RWPE2 (cell line): ENCODE results near the gene ZCCHC7.

Experiments used
- ATAC-seq: fragments of 200-7000 bp; cut with Tn5 transposase; 3 replicates; pipeline ENCODE4 v1.9.1; 2021; ENCODE audit warnings: low read depth
- DNase-seq: peaks from one replicate; pipeline ENCODE4 v3.0.0-alpha.2; 2020; ENCODE audit warnings: low spot score
- H3K27ac ChIP-seq: fragments of 450-650 bp; 2 replicates; pipeline ENCODE4 v1.5.1; 2017; ENCODE audit warnings: mild to moderate bottlenecking; ENCODE audit not compliant: poor library complexity, severe bottlenecking
- H3K27me3 ChIP-seq: fragments of 250-450 bp; sonication (Bioruptor Pico); 2 replicates; pipeline ENCODE4 v1.5.1; 2021; ENCODE audit warnings: mild to moderate bottlenecking, moderate library complexity; ENCODE audit not compliant: insufficient read depth, poor library complexity, severe bottlenecking
- H3K36me3 ChIP-seq: fragments of 250-450 bp; sonication (Bioruptor Pico); 2 replicates; pipeline ENCODE4 v1.5.1; 2020; ENCODE audit warnings: low read depth, mild to moderate bottlenecking, moderate library complexity
- H3K4me1 ChIP-seq: fragments of 250-450 bp; sonication (Bioruptor Pico); 2 replicates; pipeline ENCODE4 v1.5.1; 2021; ENCODE audit warnings: mild to moderate bottlenecking, moderate library complexity; ENCODE audit not compliant: insufficient read depth, poor library complexity, severe bottlenecking
- H3K4me3 ChIP-seq: fragments of 250-450 bp; sonication (Bioruptor Pico); 2 replicates; pipeline ENCODE4 v1.5.1; 2021; ENCODE audit warnings: mild to moderate bottlenecking, moderate library complexity; ENCODE audit not compliant: severe bottlenecking
- H3K9me3 ChIP-seq: fragments of 250-450 bp; sonication (Bioruptor Pico); 2 replicates; pipeline ENCODE4 v1.5.1; 2021; ENCODE audit warnings: mild to moderate bottlenecking, moderate library complexity; ENCODE audit not compliant: severe bottlenecking
- TF ChIP-seq, protein P1 (sequence below): fragments of 450-650 bp; IDR thresholded peaks from one replicate; pipeline ENCODE4 v1.5.1; 2017; ENCODE audit warnings: mild to moderate bottlenecking, moderate library complexity; ENCODE audit not compliant: poor library complexity, severe bottlenecking

The ZCCHC7 gene

DNA sequence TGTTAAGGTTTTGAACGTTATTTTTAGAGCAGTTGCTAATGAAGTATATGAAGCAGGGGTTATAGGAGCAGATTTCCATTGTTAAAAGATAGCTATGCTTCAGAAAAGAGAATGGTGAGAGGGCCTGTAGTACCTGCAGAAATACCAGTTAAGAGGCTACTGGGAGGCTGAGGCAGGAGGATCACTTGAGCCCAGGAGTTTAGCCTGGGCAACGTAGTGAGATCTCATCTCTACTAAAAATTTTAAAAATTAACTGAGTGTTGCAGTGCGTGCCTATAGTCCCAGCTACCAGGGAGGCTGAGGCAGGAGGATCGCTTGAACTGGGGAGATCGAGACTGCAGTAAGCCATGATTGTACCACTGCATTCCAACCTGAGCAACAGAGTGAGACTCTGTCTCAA, 148.8 kb downstream of the ZCCHC7 start:
- TF ChIP-seq, protein P1, sequence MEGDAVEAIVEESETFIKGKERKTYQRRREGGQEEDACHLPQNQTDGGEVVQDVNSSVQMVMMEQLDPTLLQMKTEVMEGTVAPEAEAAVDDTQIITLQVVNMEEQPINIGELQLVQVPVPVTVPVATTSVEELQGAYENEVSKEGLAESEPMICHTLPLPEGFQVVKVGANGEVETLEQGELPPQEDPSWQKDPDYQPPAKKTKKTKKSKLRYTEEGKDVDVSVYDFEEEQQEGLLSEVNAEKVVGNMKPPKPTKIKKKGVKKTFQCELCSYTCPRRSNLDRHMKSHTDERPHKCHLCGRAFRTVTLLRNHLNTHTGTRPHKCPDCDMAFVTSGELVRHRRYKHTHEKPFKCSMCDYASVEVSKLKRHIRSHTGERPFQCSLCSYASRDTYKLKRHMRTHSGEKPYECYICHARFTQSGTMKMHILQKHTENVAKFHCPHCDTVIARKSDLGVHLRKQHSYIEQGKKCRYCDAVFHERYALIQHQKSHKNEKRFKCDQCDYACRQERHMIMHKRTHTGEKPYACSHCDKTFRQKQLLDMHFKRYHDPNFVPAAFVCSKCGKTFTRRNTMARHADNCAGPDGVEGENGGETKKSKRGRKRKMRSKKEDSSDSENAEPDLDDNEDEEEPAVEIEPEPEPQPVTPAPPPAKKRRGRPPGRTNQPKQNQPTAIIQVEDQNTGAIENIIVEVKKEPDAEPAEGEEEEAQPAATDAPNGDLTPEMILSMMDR: no peak
- H3K36me3 ChIP-seq: no peaks in the 10 kb centered on the region; the same call in 1 of the 2 replicates
- ATAC-seq: no peak
- no peaks in the 10 kb centered on the region for H3K27me3 ChIP-seq
- H3K9me3 ChIP-seq: no peaks in the 10 kb centered on the region
- no peak overlapping the region for H3K4me3 ChIP-seq
- no peak for DNase-seq
- H3K27ac ChIP-seq: no peak overlapping the region
- no peaks in the 10 kb centered on the region for H3K4me1 ChIP-seq

GRCh38 chr9:37271679-37272078, 151.3 kb downstream of the ZCCHC7 start:
- no peaks in the 10 kb centered on the region for H3K4me1 ChIP-seq

DNA sequence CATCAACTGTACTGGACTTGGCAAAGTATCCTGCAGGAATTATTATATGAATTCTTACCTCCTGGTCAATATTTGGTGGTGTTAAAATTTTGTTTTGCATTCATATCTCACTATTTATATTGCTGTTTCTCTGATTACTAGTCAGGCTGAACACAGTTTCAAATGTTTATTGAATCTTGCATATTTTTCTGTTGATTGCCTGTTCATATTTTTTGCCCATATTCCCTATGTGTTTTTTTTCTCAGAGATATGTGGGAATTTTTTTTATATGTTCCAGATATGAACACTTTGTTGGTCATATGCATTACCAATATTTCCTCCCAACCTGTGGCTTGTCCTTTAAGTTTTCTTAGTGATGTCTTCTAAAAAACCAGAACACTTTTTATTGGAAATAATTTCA, 153.2 kb downstream of the ZCCHC7 start:
- no peak overlapping the region for H3K4me3 ChIP-seq
- ATAC-seq (no peak), DNase-seq (no peak)
- H3K27ac ChIP-seq: no peak overlapping the region
- TF ChIP-seq, protein P1: no peak
- peaks cover 4% of the 10 kb centered on the region; the same call in 1 of the 2 replicates for H3K36me3 ChIP-seq
- H3K27me3 ChIP-seq: no peaks in the 10 kb centered on the region
- no peaks in the 10 kb centered on the region for H3K4me1 ChIP-seq
- H3K9me3 ChIP-seq: no peaks in the 10 kb centered on the region

More at GRCh38 chr9:37271679-37272078, 151.3 kb downstream of the ZCCHC7 start:
- Histone ChIP-seq H3K36me3 (no peaks in the 10 kb centered on the region; the same call in 1 of the 2 replicates), H3K4me3 (no peak overlapping the region), H3K9me3 (no peaks in the 10 kb centered on the region), H3K27ac (no peak overlapping the region), H3K27me3 (no peaks in the 10 kb centered on the region)
- DNase-seq (no peak), ATAC-seq (no peak)
- TF ChIP-seq, protein P1: no peak

- no peaks in the 10 kb centered on the region for H3K27me3 ChIP-seq
- H3K27ac ChIP-seq: no peak overlapping the region
- no peak for ATAC-seq
- H3K4me1 ChIP-seq: peaks cover 13% of the 10 kb centered on the region
- no peak overlapping the region for H3K4me3 ChIP-seq
- 0 out of 2 replicates have a peak, but pooled peaks cover 4% of the 10 kb centered on the region for H3K36me3 ChIP-seq
- TF ChIP-seq, protein P1: no peak
- no peak for DNase-seq
- H3K9me3 ChIP-seq: no peaks in the 10 kb centered on the region
These were observed 161.2 kb downstream of the ZCCHC7 start for GRCh38 chr9:37281541-37281940.

GRCh38 chr9:37283730-37284325, 163.5 kb downstream of the ZCCHC7 start:
- Histone ChIP-seq H3K27ac (peak overlapping the region; percentile 26), H3K4me3 (no peak overlapping the region), H3K9me3 (no peaks in the 10 kb centered on the region), H3K27me3 (no peaks in the 10 kb centered on the region), H3K36me3 (no peaks in the 10 kb centered on the region), H3K4me1 (peaks cover 13% of the 10 kb centered on the region)
- no peak for DNase-seq
- TF ChIP-seq, protein P1: no peak
- ATAC-seq: peak; percentile 68; the same call in 2 of the 3 replicates
